Cardiac muscle cell (in vitro differentiated cells and primary cell): ENCODE data around the gene MAPK8IP3. TPM values are rescaled to one million over a fixed set of nuclear protein-coding genes. Genes with fewer than 3 reads are reported as not detected.

Source experiments
- DNase-seq, 2 donors: peaks; one replicate each; pipeline versions ENCODE4 v3.0.0 to v3.0.0-alpha.2; 2010 to 2017; ENCODE audit warnings: low read depth in 1 of 2, low spot score in 1 of 2
- H3K27ac ChIP-seq: fragments of 200-600 bp; sonication (generic); 2 replicates; pipeline ENCODE4 v1.5.1; 2016
- H3K27me3 ChIP-seq: fragments of 200-600 bp; sonication (generic); 2 replicates; pipeline ENCODE4 v1.6.0; 2016; ENCODE audit warnings: control low read depth
- H3K36me3 ChIP-seq: fragments of 200-600 bp; sonication (generic); 2 replicates; pipeline ENCODE4 v1.5.1; 2016; ENCODE audit warnings: control low read depth
- H3K4me1 ChIP-seq: fragments of 200-600 bp; sonication (generic); 2 replicates; pipeline ENCODE4 v1.8.1; 2017; ENCODE audit warnings: low read depth, mild to moderate bottlenecking, mixed run types
- H3K4me3 ChIP-seq: fragments of 200-600 bp; sonication (generic); 2 replicates; pipeline ENCODE4 v1.5.1; 2016; ENCODE audit warnings: mild to moderate bottlenecking
- H3K9me3 ChIP-seq: fragments of 200-600 bp; sonication (generic); 2 replicates; pipeline ENCODE4 v1.5.1; 2017; ENCODE audit warnings: low read depth, mild to moderate bottlenecking, control low read depth
- CTCF ChIP-seq: IDR thresholded peaks from 2 replicates; pipeline ENCODE4 v1.5.1; 2012; ENCODE audit warnings: low read depth, mild to moderate bottlenecking, low read length
- polyA plus RNA-seq: library from polyadenylated mRNA; unstranded; fragments of >200 nt; fragmentation: Nextera tagmentation; extraction: Ambion mirVana; gene quantifications from 2 replicates; pipeline ENCODE4 v1.2.1, GENCODE V29; 2016
- total RNA-seq: library from RNA; depleted of rRNA; stranded (reverse); fragments of >200 nt; gene quantifications from 2 replicates; pipeline ENCODE4 v1.2.3, GENCODE V29; 2016

MAPK8IP3 gene
- total and polyA plus RNA-seq, 2 experiments from 2014 or later: 75.2 to 127 TPM

DNA sequence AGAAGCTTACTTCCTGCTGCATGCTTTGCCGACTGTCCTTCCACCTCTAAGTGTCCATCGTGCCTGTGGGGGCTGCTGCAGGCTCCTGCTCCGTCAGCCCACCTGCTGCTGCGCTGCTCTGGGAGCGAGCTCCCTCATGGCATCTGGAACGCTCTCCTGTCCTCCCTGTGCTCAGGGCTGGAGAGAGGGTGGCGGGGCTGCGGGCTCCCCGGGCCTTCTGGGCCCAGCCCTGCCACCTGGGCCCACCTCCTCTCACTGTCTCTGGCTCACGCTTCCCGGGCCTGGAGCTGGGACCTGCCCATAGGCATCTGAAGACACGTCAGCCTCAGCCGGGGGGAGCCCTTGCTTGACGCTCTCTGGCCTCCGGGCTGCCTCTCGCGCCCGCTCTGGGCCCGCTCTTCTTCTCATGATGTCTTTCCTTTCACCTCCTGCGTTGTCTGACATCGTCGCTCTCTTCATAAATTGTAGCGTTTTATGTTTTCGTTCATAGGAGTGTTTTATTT lies 38.4 kb downstream of the MAPK8IP3 start:
- Histone ChIP-seq H3K9me3 (no peaks in the 10 kb centered on the region), H3K4me3 (no peak overlapping the region), H3K27ac (no peak overlapping the region), H3K36me3 (peaks cover 4% of the 10 kb centered on the region), H3K4me1 (no peaks in the 10 kb centered on the region), H3K27me3 (no peaks in the 10 kb centered on the region)
- no peak for DNase-seq
- TF ChIP-seq CTCF: no peak

DNA sequence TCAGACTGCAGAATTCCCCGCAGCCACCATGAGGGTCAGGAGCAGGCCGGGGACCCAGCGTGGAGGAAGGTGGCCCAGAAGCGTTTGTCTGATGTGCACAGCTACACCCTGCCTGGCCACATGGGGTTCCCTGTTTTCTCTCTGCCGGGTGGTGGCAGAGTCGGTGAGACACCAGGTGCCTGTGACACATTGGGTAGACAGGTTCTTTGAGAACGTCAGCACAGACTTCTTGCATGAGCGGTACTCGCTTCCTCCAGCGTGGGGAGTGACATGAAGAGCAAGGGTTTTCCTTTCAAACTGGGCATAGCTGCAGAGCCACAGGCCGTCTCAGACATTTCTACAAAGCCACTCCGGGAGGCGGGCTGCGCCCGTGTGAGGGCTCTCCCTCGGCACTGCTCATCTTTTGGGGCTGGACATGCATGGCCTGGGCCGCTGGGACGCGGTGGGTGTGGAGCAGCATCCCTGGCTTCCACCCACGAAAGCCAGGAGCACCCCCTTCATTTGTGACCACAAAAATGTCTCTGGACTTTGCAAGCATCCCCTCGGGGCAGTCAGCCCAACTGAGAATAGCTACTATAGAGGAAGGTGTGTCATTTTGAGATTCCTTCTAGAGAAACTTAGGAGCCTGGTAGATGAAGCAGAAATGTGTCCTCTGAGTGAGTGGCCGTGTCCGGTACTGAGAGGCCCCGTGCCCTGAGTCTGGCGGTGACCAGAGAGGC lies 39.3 kb downstream of the MAPK8IP3 start:
- no peaks in the 10 kb centered on the region for H3K4me1 ChIP-seq
- H3K4me3 ChIP-seq: no peak overlapping the region
- no peaks in the 10 kb centered on the region for H3K27me3 ChIP-seq
- no peak overlapping the region for H3K27ac ChIP-seq
- TF ChIP-seq CTCF: no peak
- peak in 1 of 2 donors; percentile 62 for DNase-seq
- H3K9me3 ChIP-seq: no peaks in the 10 kb centered on the region
- peaks cover 9% of the 10 kb centered on the region for H3K36me3 ChIP-seq

- no peak for TF ChIP-seq CTCF
- no peaks in the 10 kb centered on the region for H3K27me3 ChIP-seq
- H3K27ac ChIP-seq: no peak overlapping the region
- no peak overlapping the region for H3K4me3 ChIP-seq
- H3K36me3 ChIP-seq: peaks cover 12% of the 10 kb centered on the region
- H3K9me3 ChIP-seq: no peaks in the 10 kb centered on the region
- peak in 1 of 2 donors; percentile 81 for DNase-seq
- no peaks in the 10 kb centered on the region for H3K4me1 ChIP-seq
These were observed 40.1 kb downstream of the MAPK8IP3 start for GRCh38 chr16:1745900-1746692.

GRCh38 chr16:1746693-1747195 lies 40.7 kb downstream of the MAPK8IP3 start:
- no peak overlapping the region for H3K27ac ChIP-seq
- no peaks in the 10 kb centered on the region for H3K9me3 ChIP-seq
- no peak for TF ChIP-seq CTCF
- no peaks in the 10 kb centered on the region for H3K4me1 ChIP-seq
- H3K36me3 ChIP-seq: peaks cover 12% of the 10 kb centered on the region
- DNase-seq: peak in 1 of 2 donors; percentile 16
- no peaks in the 10 kb centered on the region for H3K27me3 ChIP-seq
- H3K4me3 ChIP-seq: no peak overlapping the region

DNA sequence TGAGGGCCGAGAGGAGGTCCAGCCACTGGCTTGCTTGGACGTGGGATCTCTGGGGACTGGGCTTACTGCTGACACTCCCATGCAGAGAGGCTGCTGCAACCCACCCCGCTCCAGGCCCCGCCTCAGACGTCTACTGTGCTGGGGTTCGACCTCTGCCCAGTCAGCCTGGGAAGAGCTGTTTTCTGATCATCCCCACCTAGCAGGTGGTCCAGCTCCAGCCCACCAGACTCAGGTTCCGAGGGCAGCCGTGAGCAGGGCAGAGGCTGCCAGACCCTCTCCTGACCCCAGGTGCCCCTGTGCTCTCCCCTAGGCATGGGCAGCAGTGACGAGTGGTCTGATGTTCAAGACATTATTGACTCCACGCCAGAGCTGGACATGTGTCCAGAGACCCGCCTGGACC lies 41.9 kb downstream of the MAPK8IP3 start:
- no peak for DNase-seq
- H3K27me3 ChIP-seq: no peaks in the 10 kb centered on the region
- no peak for TF ChIP-seq CTCF
- H3K9me3 ChIP-seq: no peaks in the 10 kb centered on the region
- no peak overlapping the region for H3K4me3 ChIP-seq
- no peaks in the 10 kb centered on the region for H3K4me1 ChIP-seq
- peaks cover 12% of the 10 kb centered on the region for H3K36me3 ChIP-seq
- H3K27ac ChIP-seq: no peak overlapping the region
